Small intestine (tissue), 7 donors: Measurements from ENCODE around the gene CLCN4. TPM values are rescaled to one million over a fixed set of nuclear protein-coding genes. Genes with fewer than 3 reads are reported as not detected.

Source experiments
- DNase-seq, 2 donors: peaks; one replicate each; pipeline versions ENCODE4 v3.0.0 to v3.0.0-alpha.2; 2013
- FAIRE-seq: peaks from 2 replicates; lab custom pipeline; 2012; peaks lifted over from hg19 to GRCh38; lab: Jason Lieb, UNC
- H3K27ac ChIP-seq, 3 donors: one replicate each; pipeline ENCODE4 v1.5.1; 2013; ENCODE audit warnings: low read length in 2 of 3, mild to moderate bottlenecking in 2 of 3, control low read depth in 1 of 3, inconsistent platforms in 1 of 3, low read depth in 1 of 3, moderate library complexity in 1 of 3
- H3K27me3 ChIP-seq, 3 donors: one replicate each; pipeline ENCODE4 v1.6.1; 2013; ENCODE audit warnings: low read length in 3 of 3, inconsistent platforms in 1 of 3; ENCODE audit not compliant: control insufficient read depth in 3 of 3, insufficient read depth in 3 of 3
- H3K36me3 ChIP-seq, 3 donors: one replicate each; pipeline ENCODE4 v1.6.1; 2013; ENCODE audit warnings: low read length in 3 of 3, inconsistent platforms in 1 of 3, low read depth in 1 of 3, mild to moderate bottlenecking in 1 of 3, moderate library complexity in 1 of 3; ENCODE audit not compliant: control insufficient read depth in 3 of 3, insufficient read depth in 2 of 3
- H3K4me1 ChIP-seq, 3 donors: one replicate each; pipeline ENCODE4 v1.6.1; 2013; ENCODE audit warnings: low read length in 2 of 3, inconsistent platforms in 1 of 3, low read depth in 1 of 3, mild to moderate bottlenecking in 1 of 3, moderate library complexity in 1 of 3; ENCODE audit not compliant: control insufficient read depth in 3 of 3, insufficient read depth in 2 of 3
- H3K4me3 ChIP-seq, 3 donors: one replicate each; pipeline ENCODE4 v1.5.1; 2013; ENCODE audit warnings: low read length in 3 of 3, control low read depth in 1 of 3, inconsistent platforms in 1 of 3, low read depth in 1 of 3, mild to moderate bottlenecking in 1 of 3, moderate library complexity in 1 of 3
- H3K9me3 ChIP-seq, 2 donors: one replicate each; pipeline ENCODE4 v1.6.1; 2013; ENCODE audit warnings: low read depth in 1 of 2, low read length in 1 of 2; ENCODE audit not compliant: control insufficient read depth in 2 of 2, insufficient read depth in 1 of 2
- WGBS, 3 donors: extraction: QIAGEN DNeasy Blood & Tissue Kit; methylation state at CpG; one replicate each; pipeline ENCODE4 v1.1.7; 2013; 5-methylcytosine and 5-hydroxymethylcytosine counted together
- polyA plus RNA-seq, 4 donors: library from polyadenylated mRNA; stranded (reverse) in 3 of 4; unstranded in 1 of 4; fragments of 200-250 nt in 3 of 4; fragments of 120-200 nt in 1 of 4; gene quantifications; one replicate each; pipeline versions ENCODE4 v1.2.1 to v1.2.3, GENCODE V29; 2013
- donor health status: healthy with polysubstance abuse.
- donor health status: control.
- donor health status: control.
- donor health status: Bipolar disorder and iron deficiency.
- donor health status: healthy.

CLCN4 gene
- polyA plus RNA-seq, 4 donors: under 0.01 to 2.7 (median 0.70) TPM; not detected in 1

DNA sequence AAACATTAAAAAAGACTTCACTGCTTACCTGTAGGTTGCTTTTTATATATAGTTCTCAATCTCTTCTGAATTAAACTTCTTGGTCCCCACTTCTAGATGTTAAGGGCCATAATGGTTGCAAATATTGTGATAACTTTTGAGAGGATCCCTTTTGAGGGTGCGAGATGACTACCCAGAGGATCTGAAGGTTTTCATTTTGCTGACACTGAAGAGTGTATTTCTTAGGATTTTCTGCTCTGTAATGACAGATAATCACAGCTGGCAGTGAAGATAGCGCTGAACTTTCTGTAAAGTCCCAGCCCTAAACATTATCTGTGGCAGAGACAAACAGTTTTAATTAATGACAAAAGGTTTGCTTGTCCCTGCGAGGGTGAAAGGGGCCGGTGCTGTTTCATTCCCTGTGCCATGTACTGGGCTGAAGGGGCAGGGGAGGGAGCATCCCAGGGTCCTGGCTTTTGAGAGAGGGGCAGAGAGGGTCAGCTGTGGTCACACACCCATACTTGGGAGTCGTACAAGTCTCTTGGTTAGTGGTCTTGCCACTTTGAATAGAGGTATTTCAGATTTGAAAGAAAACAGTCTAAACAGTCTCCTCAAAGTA is 22.2 kb downstream of the CLCN4 start:
- Histone ChIP-seq H3K4me3 (no peak overlapping the region), H3K36me3 (no peaks in the 10 kb centered on the region), H3K27me3 (no peaks in the 10 kb centered on the region), H3K4me1 (no peaks in the 10 kb centered on the region), H3K9me3 (no peaks in the 10 kb centered on the region), H3K27ac (no peak overlapping the region)
- DNase-seq (no peak), FAIRE-seq (no peak)
- 66 to 80% (median 76%) methylated on average over 5 of the region's 5 CpGs for WGBS, 3 donors

DNA sequence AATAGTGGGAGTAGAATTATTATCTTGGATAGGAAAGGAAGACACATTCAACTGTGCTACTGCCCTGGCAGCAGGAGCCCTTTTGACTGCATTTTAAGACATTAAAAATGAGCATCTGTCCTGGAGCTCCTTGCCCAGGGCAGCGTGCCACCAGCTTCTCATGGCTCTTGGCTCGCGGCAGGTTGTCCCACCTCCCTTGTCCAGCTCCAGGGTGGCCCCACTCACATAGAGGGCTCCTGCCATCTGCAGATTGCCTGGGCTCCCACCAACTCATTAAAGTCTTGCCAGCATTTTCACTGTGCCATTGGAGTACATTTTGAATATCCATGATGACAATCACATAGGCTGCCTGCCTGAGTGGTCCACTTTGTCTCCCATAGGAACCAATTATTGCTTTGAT is 27.0 kb downstream of the CLCN4 start:
- Histone ChIP-seq H3K36me3 (no peaks in the 10 kb centered on the region), H3K9me3 (no peaks in the 10 kb centered on the region), H3K27me3 (no peaks in the 10 kb centered on the region), H3K4me3 (no peak overlapping the region), H3K27ac (no peak overlapping the region), H3K4me1 (no peaks in the 10 kb centered on the region)
- DNase-seq (no peak), FAIRE-seq (no peak)
- WGBS, 3 donors: 86 to 93% (median 93%) methylated on average over 3 of the region's 3 CpGs

DNA sequence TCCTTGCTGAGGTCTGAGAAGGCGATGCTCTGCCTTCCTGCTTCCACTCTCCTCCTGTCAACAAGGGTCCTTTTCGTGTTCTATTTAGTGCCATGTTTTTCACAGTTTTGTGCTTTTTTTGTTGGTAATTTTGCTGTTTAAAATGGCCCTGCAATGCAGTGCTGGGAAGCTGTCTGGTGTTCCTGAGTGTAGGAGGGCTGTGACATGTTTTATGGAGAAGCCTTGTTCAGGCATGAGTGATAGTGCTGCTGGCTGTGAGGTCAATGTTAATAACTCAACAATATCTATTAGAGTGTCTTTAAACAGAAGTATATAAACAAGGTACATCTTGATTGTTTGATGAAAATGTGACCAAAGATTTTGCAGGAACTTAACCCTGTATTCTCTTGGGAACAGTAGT is 27.6 kb downstream of the CLCN4 start:
- FAIRE-seq: no peak
- Histone ChIP-seq H3K27me3 (no peaks in the 10 kb centered on the region), H3K27ac (no peak overlapping the region), H3K4me1 (no peaks in the 10 kb centered on the region), H3K4me3 (no peak overlapping the region), H3K36me3 (no peaks in the 10 kb centered on the region), H3K9me3 (no peaks in the 10 kb centered on the region)
- 81 to 90% (median 84%) methylated on average over 2 of the region's 2 CpGs for WGBS, 3 donors
- no peak for DNase-seq

DNA sequence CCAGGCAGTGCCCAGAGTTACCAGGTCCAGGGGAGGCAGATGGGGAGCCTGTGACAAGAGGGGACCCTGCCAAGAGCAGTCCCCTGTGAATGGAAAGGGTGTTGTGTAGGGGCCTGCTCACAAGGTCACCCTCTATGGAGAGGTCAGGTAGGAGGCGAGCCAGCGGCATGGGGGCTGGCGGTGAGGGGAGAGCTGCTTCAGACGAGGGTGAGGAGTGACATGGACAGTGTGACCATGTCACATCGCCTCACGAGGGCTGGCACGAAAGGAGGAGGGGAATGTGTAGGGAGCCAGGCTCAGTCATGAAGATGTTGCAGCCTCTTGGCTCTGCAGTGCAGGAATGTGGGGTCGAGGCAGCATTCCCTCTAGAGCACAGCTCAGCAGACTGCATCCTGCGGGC is 29.6 kb downstream of the CLCN4 start:
- Histone ChIP-seq H3K27me3 (no peaks in the 10 kb centered on the region), H3K4me1 (no peaks in the 10 kb centered on the region), H3K9me3 (no peaks in the 10 kb centered on the region), H3K27ac (no peak overlapping the region), H3K36me3 (no peaks in the 10 kb centered on the region), H3K4me3 (no peak overlapping the region)
- DNase-seq (no peak), FAIRE-seq (no peak)
- WGBS, 3 donors: 72 to 84% (median 83%) methylated on average over 8 to 9 of the region's 9 CpGs

DNA sequence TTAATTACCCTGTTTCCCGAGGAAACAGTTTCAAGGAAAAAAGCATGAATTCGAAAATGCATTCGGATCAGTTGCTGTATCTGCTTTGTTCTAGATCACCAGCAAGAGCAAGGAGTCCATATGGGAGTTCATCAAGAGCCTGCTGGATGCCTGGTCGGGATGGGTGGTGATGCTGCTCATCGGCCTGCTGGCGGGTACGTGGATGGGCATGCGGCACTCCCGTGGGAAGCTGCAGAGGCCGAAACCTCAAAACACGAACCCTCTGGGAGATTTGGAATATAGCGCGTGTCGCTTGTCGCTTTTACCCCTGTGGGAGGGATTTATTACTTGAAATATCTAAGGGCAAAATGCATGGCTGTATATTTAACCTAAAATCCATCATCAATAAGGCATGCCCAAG is 30.6 kb downstream of the CLCN4 start:
- DNase-seq (no peak), FAIRE-seq (no peak)
- WGBS, 3 donors: 88 to 93% (median 93%) methylated on average over 15 of the region's 15 CpGs
- no peaks in the 10 kb centered on the region for H3K9me3 ChIP-seq
- H3K36me3 ChIP-seq: no peaks in the 10 kb centered on the region
- no peaks in the 10 kb centered on the region for H3K4me1 ChIP-seq
- H3K4me3 ChIP-seq: no peak overlapping the region
- no peak overlapping the region for H3K27ac ChIP-seq
- H3K27me3 ChIP-seq: no peaks in the 10 kb centered on the region

DNA sequence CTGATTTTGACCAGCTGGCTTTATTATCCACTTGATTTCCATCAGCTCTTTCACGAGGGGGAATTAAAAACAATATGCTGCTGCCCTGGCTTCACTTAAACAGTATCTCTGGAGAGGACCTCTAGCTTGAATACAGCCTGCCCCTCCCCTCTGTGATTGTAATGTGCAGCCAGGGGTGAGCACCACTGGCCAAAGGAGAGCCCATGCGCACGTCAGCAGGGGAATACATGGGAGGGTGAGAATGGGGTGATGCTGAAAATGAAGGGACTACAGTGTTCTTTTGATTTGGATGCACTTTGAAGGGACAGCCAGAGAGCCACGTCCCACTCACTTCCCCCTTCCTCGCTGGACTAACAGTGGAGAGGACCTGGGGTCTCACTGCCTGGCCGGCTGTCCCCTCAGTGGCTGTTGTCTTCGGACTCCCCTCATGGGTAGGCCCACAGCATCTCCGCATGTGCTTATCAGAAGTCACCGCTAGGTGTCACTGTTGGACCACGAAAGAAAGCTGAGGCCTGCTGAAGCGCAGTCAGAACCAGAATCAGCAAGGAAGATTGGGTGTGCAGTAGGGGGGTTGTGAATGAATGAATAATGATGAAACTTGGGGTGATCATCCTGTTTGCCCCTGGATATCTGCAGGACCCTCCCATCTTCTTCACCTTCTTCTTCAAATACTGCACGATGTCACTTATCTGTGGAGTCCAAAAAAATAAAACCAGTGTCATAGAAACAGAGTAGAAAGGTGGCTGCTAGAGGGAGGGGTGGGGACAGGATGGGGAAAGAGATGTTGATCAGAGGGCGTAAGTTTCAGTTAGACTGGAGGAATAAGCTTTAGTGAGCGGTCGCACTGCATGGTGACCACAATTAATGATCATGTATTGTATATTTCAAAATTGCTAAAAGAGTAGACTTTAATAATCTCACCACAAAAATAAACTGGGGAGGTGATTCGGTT is 32.8 kb downstream of the CLCN4 start:
- Histone ChIP-seq H3K27ac (no peak overlapping the region), H3K27me3 (no peaks in the 10 kb centered on the region), H3K36me3 (no peaks in the 10 kb centered on the region), H3K4me1 (no peaks in the 10 kb centered on the region), H3K9me3 (no peaks in the 10 kb centered on the region), H3K4me3 (no peak overlapping the region)
- 33 to 40% (median 37%) methylated on average over 14 to 16 of the region's 16 CpGs for WGBS, 3 donors
- FAIRE-seq (no peak), DNase-seq (peak; percentile 58 to 70)

DNA sequence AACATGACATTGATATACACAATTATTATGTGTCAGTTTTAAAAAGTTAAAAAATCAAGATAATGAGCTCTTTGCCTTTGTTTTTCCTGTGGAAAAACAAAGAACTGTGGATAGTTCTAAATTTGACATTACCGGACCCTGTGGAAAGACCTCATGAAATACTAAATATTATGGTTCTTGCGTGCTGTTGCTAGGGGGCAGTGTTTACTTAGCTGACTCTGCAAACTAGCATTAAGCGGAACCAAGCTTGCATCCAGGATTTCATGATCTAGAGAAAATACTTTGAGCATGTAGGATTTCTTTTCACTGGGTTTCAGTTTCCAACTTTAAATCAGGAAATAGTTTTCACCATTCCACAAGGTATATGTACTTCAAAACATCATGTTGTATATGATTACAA is 33.6 kb downstream of the CLCN4 start:
- Histone ChIP-seq H3K27me3 (no peaks in the 10 kb centered on the region), H3K4me1 (no peaks in the 10 kb centered on the region), H3K27ac (no peak overlapping the region), H3K36me3 (no peaks in the 10 kb centered on the region), H3K4me3 (no peak overlapping the region), H3K9me3 (no peaks in the 10 kb centered on the region)
- peak; percentile 36 to 65 for DNase-seq
- 1 to 6% (median 3%) methylated on average over 3 of the region's 3 CpGs for WGBS, 3 donors
- FAIRE-seq: no peak

DNA sequence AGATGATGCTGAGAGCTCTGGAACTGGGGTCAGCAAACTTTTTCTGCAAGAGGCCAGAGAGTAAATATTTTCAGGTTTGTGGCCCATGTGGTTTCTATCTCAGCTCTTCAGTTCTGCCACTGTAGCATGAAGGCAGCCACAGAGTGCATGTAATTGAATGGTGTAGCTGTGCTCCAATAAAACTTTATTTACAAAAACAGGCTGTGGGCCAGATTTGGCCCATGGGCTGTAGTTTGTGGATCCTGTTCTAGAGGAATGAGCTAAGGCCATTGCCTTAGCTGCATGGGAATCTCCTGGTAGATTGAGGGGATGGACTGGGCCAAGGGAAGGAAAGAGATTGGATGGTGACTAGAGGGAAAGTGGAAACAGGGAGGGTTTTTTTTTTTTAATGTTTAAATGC is 36.8 kb downstream of the CLCN4 start:
- DNase-seq (no peak), FAIRE-seq (no peak)
- Histone ChIP-seq H3K9me3 (no peaks in the 10 kb centered on the region), H3K27ac (no peak overlapping the region), H3K27me3 (no peaks in the 10 kb centered on the region), H3K4me1 (no peaks in the 10 kb centered on the region), H3K36me3 (no peaks in the 10 kb centered on the region), H3K4me3 (no peak overlapping the region)
